Lower leg skin (tissue), 3 donors: ENCODE data around the gene IER2.

Experiments used
- POLR2A ChIP-seq, 2 donors: fragments of 450-650 bp; IDR thresholded peaks; one replicate each; pipeline ENCODE4 v1.6.1; 2016 to 2017; ENCODE audit warnings: antibody characterized with exemption in 2 of 2, mild to moderate bottlenecking in 1 of 2, moderate library complexity in 1 of 2
- TF ChIP-seq, protein P1 (sequence below), 3 donors: fragments of 450-650 bp; IDR thresholded peaks; one replicate each; pipeline ENCODE4 v1.5.1; 2016; ENCODE audit warnings: antibody characterized with exemption in 3 of 3, mild to moderate bottlenecking in 3 of 3, moderate library complexity in 2 of 3

DNA sequence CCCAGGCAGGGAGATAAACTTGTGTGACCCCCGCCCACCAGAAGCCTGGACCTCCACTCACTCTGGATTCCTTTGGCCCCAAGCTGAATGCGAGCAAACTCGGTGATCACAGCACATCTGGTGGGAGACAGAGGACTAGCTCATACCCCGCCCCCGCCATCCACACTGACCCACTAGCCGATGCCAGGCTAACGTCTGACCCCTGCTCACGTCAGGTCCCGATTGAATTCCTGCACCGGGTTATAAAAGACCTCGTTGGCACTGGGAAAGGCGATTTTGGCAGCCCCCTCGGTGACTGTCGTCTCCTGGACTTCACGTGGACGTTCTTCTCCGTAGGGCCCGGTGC is 34.3 kb upstream of the IER2 start:
- TF ChIP-seq, protein P1, sequence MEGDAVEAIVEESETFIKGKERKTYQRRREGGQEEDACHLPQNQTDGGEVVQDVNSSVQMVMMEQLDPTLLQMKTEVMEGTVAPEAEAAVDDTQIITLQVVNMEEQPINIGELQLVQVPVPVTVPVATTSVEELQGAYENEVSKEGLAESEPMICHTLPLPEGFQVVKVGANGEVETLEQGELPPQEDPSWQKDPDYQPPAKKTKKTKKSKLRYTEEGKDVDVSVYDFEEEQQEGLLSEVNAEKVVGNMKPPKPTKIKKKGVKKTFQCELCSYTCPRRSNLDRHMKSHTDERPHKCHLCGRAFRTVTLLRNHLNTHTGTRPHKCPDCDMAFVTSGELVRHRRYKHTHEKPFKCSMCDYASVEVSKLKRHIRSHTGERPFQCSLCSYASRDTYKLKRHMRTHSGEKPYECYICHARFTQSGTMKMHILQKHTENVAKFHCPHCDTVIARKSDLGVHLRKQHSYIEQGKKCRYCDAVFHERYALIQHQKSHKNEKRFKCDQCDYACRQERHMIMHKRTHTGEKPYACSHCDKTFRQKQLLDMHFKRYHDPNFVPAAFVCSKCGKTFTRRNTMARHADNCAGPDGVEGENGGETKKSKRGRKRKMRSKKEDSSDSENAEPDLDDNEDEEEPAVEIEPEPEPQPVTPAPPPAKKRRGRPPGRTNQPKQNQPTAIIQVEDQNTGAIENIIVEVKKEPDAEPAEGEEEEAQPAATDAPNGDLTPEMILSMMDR (IDR thresholded peaks at IDR 0.05): no peak
- TF ChIP-seq POLR2A (IDR thresholded peaks at IDR 0.05): no peak
